Activated T-cell treated with anti-CD3 and anti-CD28 coated beads, Interleukin-2, amount 50 U/mL, for 4 hours (primary cell): ENCODE results near the gene ELK1. TPM values are rescaled to one million over a fixed set of nuclear protein-coding genes. Genes with fewer than 3 reads are reported as not detected.
A peak's percentile ranks its signal among the peaks of the same experiment; 100 is the strongest.

Experiments used
- ATAC-seq, 2 donors: fragments of 200-7000 bp; cut with Tn5 transposase; one replicate each; pipeline ENCODE4 v1.10.0; 2021
- DNase-seq: peaks from one replicate; pipeline ENCODE4 v3.0.0-alpha.2; 2020
- H3K27me3 Mint-ChIP-seq: one replicate; pipeline ENCODE4 v1.8.0; 2021; ENCODE audit warnings: low read depth, mixed read lengths
- H3K36me3 Mint-ChIP-seq: one replicate; pipeline ENCODE4 v1.8.0; 2022; ENCODE audit warnings: mixed read lengths; ENCODE audit not compliant: insufficient read depth
- H3K4me1 Mint-ChIP-seq: one replicate; pipeline ENCODE4 v1.8.0; 2021; ENCODE audit warnings: low read depth, mixed read lengths
- H3K4me3 Mint-ChIP-seq: one replicate; pipeline ENCODE4 v1.8.0; 2021; ENCODE audit warnings: mild to moderate bottlenecking, moderate library complexity, mixed read lengths
- H3K9me3 Mint-ChIP-seq: one replicate; pipeline ENCODE4 v1.8.0; 2021; ENCODE audit warnings: mixed read lengths
- total RNA-seq, 3 donors: library from RNA; stranded (reverse); gene quantifications; one replicate each; pipeline ENCODE4 v1.2.1, GENCODE V29; 2021

ELK1 gene
- total RNA-seq, 3 donors from 2014 or later = 70.3 to 79.6 (median 76.2) TPM

DNA sequence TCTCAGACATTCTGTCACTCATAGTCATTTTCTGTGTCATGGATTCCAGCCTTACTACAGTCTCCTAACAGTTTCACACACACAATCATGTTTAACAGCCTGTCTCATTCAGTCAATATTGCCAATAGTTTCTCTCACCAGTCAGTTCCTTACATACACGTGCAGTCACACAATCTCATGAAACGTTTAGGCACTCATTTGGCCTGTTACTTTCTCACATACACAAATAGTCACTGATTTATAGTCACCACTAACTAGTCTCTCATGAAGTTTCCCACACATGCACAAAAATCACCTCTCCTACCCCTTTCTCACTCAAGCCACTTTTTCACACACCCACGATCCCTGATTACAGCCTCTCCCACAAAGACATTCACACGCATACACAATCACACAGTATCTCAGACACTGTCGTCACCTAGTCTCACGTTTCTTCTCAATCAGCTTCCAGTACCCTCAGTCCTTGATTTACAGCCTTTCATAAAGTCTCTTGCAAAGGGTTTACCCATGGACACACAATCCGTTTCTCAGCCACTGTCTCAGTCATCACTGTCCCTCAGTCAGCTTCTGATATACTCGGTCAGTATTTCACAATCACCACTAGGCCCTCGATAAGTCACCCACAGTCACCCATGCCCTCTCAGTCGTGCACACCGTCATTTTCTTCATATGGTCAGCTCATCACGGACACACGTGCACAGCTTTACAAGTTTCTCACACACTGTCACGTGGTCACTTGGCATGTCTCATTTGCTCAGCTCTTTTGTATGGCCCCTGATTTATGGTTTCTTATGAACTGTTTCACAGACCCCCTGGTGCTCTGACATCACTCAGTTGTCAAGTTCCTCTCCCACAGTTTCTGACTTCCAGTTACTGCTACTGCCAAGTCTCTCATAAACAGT, 16.4 kb downstream of the ELK1 start:
- Mint-ChIP-seq H3K4me3 (no peak overlapping the region), H3K27me3 (no peaks in the 10 kb centered on the region), H3K4me1 (peaks cover 21% of the 10 kb centered on the region), H3K36me3 (peaks cover 13% of the 10 kb centered on the region), H3K9me3 (no peaks in the 10 kb centered on the region)
- no peak for DNase-seq
- ATAC-seq = no peak

DNA sequence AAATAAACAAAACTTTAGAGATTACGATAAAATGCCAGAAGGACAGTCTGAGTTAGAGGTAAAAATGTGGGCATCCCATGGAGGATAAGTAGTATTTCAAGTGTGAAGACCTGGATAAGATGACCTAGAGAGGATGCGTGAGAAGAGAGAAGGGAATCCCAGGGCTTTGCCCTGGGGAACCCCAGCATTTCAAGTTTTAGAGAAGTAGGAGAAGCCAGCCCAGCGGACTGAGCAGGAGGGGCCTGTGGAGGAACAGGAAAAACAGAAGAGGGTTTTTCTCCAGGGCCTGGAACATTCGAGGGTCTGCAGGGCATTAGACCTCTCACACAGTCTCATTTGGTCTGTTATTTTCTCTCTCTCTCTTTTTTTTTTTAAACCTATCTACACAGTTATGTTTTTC, 17.7 kb downstream of the ELK1 start:
- DNase-seq (no peak), ATAC-seq (no peak)
- peaks cover 20% of the 10 kb centered on the region for H3K4me1 Mint-ChIP-seq
- no peaks in the 10 kb centered on the region for H3K9me3 Mint-ChIP-seq
- H3K36me3 Mint-ChIP-seq = peaks cover 5% of the 10 kb centered on the region
- no peak overlapping the region for H3K4me3 Mint-ChIP-seq
- no peaks in the 10 kb centered on the region for H3K27me3 Mint-ChIP-seq

DNA sequence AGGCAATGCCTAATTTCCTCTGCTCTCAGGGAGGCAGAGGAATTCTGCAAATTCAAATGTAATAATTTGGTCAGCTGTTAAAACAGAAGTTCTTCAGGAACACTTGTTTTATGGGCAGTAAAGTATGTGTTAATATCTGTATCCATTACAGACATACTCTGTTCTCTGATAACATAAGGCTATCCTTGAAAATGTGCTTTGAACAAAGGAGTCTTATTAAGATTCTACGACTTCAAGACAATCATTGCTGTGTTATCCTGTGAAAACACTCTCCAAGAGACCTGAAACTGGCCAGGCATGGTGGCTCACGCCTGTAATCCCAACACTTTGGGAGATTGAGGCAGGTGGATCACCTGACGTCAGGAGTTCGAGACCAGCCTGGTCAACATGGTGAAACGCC, 18.7 kb downstream of the ELK1 start:
- no peak overlapping the region for H3K4me3 Mint-ChIP-seq
- no peaks in the 10 kb centered on the region for H3K27me3 Mint-ChIP-seq

DNA sequence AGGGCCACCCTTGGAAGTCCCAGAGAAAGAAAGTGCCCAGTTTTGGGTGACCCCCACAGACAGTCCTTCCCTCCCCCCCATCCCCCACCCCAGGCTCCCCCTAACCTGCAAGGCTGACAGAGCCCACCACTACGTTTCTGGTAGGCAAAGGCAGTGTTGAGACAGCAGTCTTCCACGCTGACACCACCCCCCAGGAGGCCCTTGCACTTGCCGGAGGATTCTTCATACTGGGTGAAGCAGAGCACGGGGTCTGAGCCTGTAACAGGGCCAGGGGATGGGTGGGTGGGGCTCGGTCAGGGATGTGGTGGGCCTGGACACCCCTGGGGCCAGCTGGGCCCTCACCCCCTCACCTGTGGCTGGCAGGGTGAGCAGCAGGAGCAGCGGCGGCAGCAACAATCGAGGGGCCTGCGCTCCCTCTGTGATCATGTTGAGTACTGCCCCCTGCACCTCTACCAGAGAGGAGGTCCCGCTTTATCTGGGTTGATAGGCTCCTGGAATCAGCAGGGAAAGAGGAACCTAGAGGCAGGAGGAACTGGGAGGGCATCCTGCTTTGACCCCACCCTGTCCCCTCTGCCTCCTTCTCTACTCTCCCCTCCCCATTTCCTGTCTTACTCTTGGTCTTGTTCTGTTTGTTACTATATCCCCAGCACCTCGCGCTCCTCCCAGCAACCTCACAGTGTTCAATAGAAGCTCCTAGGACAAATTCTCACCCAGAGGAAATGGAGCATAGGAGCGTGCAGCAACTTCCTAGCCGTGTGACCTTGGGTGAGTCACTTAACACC, 20.8 kb downstream of the ELK1 start, which contains the start of gene CFP:
Gene CFP (minus strand): TSS at position 512 of the 782 bp plus-strand sequence. CDS start 86 bp downstream, at position 426.
- DNase-seq (no peak), ATAC-seq (peak; percentile 36 to 68)
- Mint-ChIP-seq H3K27me3 (no peaks in the 10 kb centered on the region), H3K4me1 (peaks cover 18% of the 10 kb centered on the region), H3K4me3 (peak within 1 kb of the TSS; percentile 69), H3K36me3 (peaks cover 2% of the 10 kb centered on the region), H3K9me3 (no peaks in the 10 kb centered on the region)

More for the DNA sequence above, 18.7 kb downstream of the ELK1 start:
- Mint-ChIP-seq H3K4me1 (peaks cover 18% of the 10 kb centered on the region), H3K36me3 (peaks cover under 1% of the 10 kb centered on the region), H3K9me3 (no peaks in the 10 kb centered on the region)
- ATAC-seq (no peak), DNase-seq (no peak)

DNA sequence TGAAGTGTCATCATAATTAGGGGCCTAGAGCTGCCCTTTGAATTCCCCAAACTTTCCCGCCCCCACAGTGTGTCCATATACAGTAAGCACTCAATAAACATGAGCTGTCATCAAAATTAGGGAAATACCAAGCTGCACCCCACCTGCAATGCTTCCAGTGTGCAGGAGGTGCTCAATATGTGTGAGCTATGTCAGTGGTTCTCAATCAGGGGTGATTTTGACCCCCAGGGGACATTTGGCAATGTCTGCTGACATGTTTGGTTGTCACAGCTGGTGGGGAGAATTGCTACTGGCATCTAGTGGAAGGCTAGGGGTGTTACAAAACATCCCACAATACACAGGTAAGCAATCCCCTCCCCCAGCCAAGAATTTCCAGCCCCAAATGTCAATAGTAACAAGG, 21.4 kb downstream of the ELK1 start:
- Mint-ChIP-seq H3K4me3 (peak overlapping the region; percentile 69), H3K27me3 (no peaks in the 10 kb centered on the region), H3K9me3 (no peaks in the 10 kb centered on the region), H3K36me3 (peaks cover 2% of the 10 kb centered on the region), H3K4me1 (peaks cover 22% of the 10 kb centered on the region)
- ATAC-seq (peak; percentile 19 to 29), DNase-seq (no peak)

DNA sequence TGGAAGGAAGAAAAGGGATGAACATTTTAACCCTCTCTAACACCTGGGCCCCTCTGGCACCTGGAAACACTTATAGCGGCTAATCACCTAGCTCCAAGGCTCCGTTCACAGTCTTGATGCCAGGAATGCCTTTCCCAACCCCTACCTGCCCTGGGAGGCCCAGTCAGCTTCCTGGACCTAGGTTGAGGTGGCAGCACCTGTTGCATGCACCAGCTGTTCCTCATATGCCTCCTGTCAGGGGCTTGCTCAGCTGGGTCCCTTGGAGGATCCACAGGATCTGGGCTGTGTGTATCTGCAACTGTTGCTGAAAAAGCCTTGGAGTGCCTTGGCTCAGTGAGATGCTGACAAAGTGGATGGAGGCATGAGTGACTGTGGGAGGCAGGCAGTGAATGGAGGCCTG, 25.0 kb downstream of the ELK1 start:
- Mint-ChIP-seq H3K4me1 (peaks cover 29% of the 10 kb centered on the region), H3K27me3 (peaks cover 3% of the 10 kb centered on the region), H3K9me3 (no peaks in the 10 kb centered on the region), H3K36me3 (peaks cover 2% of the 10 kb centered on the region), H3K4me3 (no peak overlapping the region)
- ATAC-seq (no peak), DNase-seq (no peak)

DNA sequence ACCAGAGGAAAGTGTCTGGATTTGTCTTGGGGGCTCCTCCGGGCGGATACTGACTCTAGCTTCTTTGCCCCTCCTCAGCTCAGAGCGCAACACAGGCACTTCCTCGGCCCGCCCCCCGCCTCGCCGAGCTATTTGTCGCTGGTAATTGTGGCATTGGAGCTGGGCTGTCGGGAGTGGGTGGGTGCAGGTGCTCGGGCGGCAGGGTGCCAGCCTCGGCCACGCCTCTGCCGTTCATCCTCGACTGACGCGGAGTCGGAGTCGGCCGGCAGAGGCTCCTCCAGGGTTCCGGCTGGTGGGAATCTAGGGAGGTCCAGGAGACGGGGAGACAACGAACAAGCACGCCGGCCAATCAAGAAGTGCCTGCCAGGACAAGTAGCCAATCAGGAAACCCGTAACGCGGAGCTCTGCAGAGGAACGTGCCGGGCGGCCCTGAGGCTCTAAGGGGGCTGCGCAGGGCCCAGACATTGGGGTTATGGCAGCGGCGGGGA, 26.8 kb downstream of the ELK1 start:
- Mint-ChIP-seq H3K9me3 (no peaks in the 10 kb centered on the region), H3K4me1 (peaks cover 20% of the 10 kb centered on the region), H3K27me3 (peaks cover 3% of the 10 kb centered on the region), H3K36me3 (peaks cover 2% of the 10 kb centered on the region), H3K4me3 (peak overlapping the region; percentile 78)
- peak; percentile 61 to 71 for ATAC-seq
- peak; percentile 32 for DNase-seq

DNA sequence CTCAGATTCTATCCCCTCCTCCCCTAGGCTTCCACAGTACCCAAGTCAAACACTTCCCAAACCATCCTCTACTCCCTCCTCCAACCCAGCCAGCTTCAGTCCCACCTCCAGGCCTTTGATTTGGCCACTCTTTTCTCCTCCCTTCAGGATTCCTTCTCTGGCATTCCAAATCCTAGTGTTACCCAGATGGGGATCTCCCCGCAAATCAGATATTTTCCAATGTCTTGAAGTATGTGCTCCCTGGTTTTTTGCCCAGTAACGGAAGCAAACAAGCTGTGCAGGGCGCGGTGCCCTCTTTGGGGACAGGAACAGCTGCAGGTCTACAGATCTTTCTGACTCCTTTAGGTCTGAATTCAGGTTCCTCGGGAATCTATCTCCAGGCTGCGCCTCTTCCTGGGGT, 28.5 kb downstream of the ELK1 start:
- no peak for DNase-seq
- H3K4me1 Mint-ChIP-seq = peaks cover 17% of the 10 kb centered on the region
- ATAC-seq = no peak
- H3K27me3 Mint-ChIP-seq = peaks cover 3% of the 10 kb centered on the region
- H3K36me3 Mint-ChIP-seq = peaks cover 2% of the 10 kb centered on the region
- no peak overlapping the region for H3K4me3 Mint-ChIP-seq
- H3K9me3 Mint-ChIP-seq = no peaks in the 10 kb centered on the region

DNA sequence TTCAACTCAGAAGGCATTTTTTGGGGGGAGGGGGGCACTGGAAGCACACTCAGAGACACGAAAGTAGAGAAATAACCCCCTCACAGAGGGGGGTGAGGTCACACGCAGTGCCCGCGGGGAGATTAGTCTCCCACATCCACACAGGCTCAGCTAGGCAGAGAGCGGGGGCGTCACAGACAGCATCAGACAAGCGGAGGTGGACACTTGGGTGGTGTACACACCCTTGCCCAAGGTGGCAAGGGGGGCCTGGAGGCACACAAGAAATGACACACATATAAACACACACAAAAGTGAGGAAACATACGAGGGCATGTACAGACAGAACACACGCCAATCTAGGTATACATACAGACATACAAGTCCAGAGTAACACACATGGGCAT, 30.1 kb downstream of the ELK1 start:
- ATAC-seq (no peak), DNase-seq (no peak)
- Mint-ChIP-seq H3K4me3 (peak overlapping the region; percentile 24), H3K36me3 (no peaks in the 10 kb centered on the region), H3K9me3 (no peaks in the 10 kb centered on the region), H3K27me3 (peaks cover 3% of the 10 kb centered on the region), H3K4me1 (peaks cover 17% of the 10 kb centered on the region)

DNA sequence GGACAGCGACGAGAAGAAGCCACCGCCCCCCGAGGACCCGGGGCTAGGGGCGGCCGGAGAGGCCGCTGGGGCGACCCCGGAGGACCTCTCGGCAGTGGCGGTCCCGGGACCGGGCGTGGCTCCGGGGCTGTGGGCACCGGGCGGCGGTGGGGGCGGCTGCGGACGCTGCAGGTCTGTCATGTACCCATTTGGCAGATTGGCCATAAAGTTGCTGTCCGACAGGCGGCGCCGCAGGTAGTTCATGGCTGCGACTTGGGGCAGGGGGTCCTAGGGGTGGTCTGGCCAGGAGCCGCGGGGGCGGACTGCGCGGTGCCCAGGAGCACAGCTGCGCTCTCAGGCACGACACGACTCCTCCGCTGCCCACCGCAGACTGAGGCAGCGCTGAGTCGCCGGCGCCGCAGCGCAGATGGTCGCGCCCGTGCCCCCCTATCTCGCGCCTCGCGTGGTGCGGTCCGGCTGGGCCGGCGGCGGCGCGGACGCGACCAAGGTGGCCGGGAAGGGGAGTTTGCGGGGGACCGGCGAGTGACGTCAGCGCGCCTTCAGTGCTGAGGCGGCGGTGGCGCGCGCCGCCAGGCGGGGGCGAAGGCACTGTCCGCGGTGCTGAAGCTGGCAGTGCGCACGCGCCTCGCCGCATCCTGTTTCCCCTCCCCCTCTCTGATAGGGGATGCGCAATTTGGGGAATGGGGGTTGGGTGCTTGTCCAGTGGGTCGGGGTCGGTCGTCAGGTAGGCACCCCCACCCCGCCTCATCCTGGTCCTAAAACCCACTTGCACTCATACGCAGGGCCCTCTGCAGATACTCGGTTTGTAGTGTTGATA, 30.7 kb downstream of the ELK1 start, which contains the start of gene SYN1:
Gene SYN1 (minus strand): TSS at position 372 of the 817 bp plus-strand sequence. CDS start 129 bp downstream, at position 243.
- H3K36me3 Mint-ChIP-seq = no peaks in the 10 kb centered on the region
- DNase-seq (peak; percentile 77), ATAC-seq (peak; percentile 80 to 83)
- no peaks in the 10 kb centered on the region for H3K9me3 Mint-ChIP-seq
- peak within 1 kb of the TSS; percentile 62 for H3K4me3 Mint-ChIP-seq
- H3K27me3 Mint-ChIP-seq = peaks cover 3% of the 10 kb centered on the region
- peaks cover 17% of the 10 kb centered on the region for H3K4me1 Mint-ChIP-seq

DNA sequence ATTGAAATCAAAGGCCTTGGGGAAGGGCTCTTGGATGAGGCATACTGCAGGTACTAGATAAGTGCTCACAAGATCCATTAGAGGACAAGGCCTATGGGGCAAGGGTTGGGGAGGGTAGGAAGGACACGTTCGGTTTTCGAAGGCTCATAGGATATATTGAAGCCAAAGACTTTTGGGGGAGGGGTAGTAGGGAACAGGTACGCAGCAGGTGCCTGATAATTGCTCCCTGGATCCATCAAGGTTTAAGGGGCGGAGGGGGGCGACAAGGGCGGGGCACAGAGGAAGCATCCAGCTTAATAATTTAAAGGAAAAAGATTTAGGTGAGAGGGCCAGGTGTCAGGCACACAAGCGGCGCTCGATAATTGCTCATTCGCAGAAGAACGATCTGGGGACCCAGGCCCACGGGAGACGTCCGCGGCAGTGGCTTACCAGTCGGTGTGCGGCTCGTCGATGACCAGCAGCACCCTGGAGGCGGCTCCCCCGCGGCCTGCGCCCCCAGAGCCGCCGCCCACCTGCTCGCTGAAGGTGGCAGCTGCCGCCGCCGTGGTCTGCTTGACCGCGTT, 31.4 kb downstream of the ELK1 start:
- peaks cover 3% of the 10 kb centered on the region for H3K27me3 Mint-ChIP-seq
- ATAC-seq = no peak
- H3K4me3 Mint-ChIP-seq = peak overlapping the region; percentile 62
- no peaks in the 10 kb centered on the region for H3K9me3 Mint-ChIP-seq
- H3K4me1 Mint-ChIP-seq = peaks cover 14% of the 10 kb centered on the region
- DNase-seq = no peak
- H3K36me3 Mint-ChIP-seq = no peaks in the 10 kb centered on the region

DNA sequence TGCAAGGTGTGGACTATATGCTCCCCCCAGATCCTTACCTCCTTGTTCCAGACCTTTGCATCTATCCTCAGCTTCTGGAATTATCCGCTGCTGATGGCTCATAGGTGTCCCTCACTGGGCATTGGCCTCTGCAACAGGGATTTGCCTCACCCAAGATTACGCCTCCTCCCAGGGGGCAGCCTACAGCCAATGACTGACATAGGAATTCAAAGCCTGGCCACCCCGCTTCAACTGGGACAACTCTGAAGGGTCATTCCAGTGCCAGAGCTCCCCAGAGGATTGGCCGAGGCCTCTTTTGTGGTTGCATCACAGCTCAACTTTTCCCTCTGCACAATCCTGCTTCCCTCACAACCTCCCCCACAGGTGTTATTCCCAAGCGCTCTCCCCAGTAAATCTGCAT, 35.7 kb downstream of the ELK1 start:
- no peak for ATAC-seq
- no peaks in the 10 kb centered on the region for H3K27me3 Mint-ChIP-seq
- no peaks in the 10 kb centered on the region for H3K36me3 Mint-ChIP-seq
- H3K4me1 Mint-ChIP-seq = peaks cover 2% of the 10 kb centered on the region
- H3K4me3 Mint-ChIP-seq = no peak overlapping the region
- no peaks in the 10 kb centered on the region for H3K9me3 Mint-ChIP-seq
- no peak for DNase-seq

DNA sequence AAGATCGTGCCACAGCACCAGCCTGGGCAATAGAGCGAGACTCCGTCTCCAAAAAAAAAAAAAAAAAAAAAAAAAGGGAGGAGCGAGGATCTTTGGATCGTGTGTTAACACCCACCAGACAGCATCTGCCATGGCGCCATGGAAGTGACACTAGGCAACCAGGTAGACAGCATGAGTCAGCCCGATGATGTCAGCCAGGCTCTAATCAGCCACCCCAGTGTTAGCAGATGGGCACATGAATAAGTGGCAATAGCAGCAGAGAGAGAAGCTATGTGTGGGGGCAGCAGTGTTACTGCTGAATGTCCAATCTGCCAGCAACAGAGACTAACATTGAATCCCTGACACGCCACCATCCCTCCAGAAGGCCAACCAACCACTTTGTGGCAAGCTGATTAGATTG, 37.3 kb downstream of the ELK1 start:
- no peaks in the 10 kb centered on the region for H3K27me3 Mint-ChIP-seq
- no peaks in the 10 kb centered on the region for H3K9me3 Mint-ChIP-seq
- H3K36me3 Mint-ChIP-seq = no peaks in the 10 kb centered on the region
- no peaks in the 10 kb centered on the region for H3K4me1 Mint-ChIP-seq
- ATAC-seq (no peak), DNase-seq (no peak)
- H3K4me3 Mint-ChIP-seq = no peak overlapping the region
